Ovary (tissue), 3 donors: Measurements from ENCODE around the gene DCST1.

Experiments used
- EP300 ChIP-seq: sonication (generic); formaldehyde crosslinking; IDR thresholded peaks from one replicate; pipeline ENCODE4 v1.6.1; 2017; ENCODE audit warnings: antibody characterized with exemption
- POLR2A ChIP-seq: fragments of 450-650 bp; IDR thresholded peaks from one replicate; pipeline ENCODE4 v1.6.1; 2017; ENCODE audit warnings: antibody characterized with exemption, mild to moderate bottlenecking, moderate library complexity
- TF ChIP-seq, protein P1 (sequence below), 3 donors: fragments of 450-650 bp in 2 of 3; fragments of 200-600 bp in 1 of 3; IDR thresholded peaks; one replicate each; pipeline versions ENCODE4 v1.5.1 to v1.8.0; 2016 to 2022; ENCODE audit warnings: antibody characterized with exemption in 3 of 3, mild to moderate bottlenecking in 1 of 3
- donor health status: DM: no; HTN: no; CAD: no.

DNA sequence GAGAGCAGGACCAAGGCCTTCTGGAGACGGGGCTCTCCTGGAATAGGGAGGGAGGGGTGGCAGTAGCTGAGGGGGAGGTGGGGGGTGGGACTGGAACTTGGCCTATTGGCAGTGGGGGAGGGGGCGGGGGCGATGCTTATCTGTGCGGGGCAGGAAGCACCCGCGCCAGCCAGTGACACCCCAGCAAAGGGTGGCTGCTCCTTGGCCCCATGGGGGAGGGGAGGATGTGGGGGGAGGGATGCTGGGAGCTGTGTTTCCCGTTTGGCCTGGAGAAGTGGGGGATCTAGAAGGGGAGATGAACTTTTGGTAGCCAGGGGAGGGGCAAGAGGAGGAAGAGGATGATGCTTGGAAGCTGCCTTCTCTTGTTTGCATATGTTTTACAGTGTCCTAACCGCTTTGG is 20.0 kb upstream of the DCST1 start:
- TF ChIP-seq, protein P1, sequence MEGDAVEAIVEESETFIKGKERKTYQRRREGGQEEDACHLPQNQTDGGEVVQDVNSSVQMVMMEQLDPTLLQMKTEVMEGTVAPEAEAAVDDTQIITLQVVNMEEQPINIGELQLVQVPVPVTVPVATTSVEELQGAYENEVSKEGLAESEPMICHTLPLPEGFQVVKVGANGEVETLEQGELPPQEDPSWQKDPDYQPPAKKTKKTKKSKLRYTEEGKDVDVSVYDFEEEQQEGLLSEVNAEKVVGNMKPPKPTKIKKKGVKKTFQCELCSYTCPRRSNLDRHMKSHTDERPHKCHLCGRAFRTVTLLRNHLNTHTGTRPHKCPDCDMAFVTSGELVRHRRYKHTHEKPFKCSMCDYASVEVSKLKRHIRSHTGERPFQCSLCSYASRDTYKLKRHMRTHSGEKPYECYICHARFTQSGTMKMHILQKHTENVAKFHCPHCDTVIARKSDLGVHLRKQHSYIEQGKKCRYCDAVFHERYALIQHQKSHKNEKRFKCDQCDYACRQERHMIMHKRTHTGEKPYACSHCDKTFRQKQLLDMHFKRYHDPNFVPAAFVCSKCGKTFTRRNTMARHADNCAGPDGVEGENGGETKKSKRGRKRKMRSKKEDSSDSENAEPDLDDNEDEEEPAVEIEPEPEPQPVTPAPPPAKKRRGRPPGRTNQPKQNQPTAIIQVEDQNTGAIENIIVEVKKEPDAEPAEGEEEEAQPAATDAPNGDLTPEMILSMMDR (IDR thresholded peaks at IDR 0.05) = no peak
- TF ChIP-seq POLR2A (no peak), EP300 (no peak)
